ENCODE results near the gene SLAIN1. TPM values are rescaled to one million over a fixed set of nuclear protein-coding genes. Genes with fewer than 3 reads are reported as not detected.
"Not testable (repeated sequence)": the region's sequence is repeated elsewhere in the genome, so short reads cannot be mapped to it uniquely, and the experiment has no call there.

The SLAIN1 gene
- polyA plus RNA-seq (2011; rRNA removed), result 3.6 and 4.0 TPM in 2 replicates
- 0.65 and 0.80 TPM in 2 replicates for polyA plus RNA-seq (2012; cell fraction: cytosol; rRNA removed)
- polyA plus RNA-seq (2012; cell fraction: nucleus; rRNA removed), result 0.48 and 0.50 TPM in 2 replicates
- 0.26 to 0.43 TPM (median 0.40 TPM) in 3 replicates for polyA plus RNA-seq (2017; fragmentation: RNase III; extraction: RNeasy Plus Mini Kit Qiagen cat#74134 plus additional on column Dnase treatment)
- polyA minus RNA-seq (2011; rRNA and poly(A)+ RNA removed), result 2.1 and 3.1 TPM in 2 replicates

- CTCF ChIA-PET, result no interaction called here
- WGBS (ENCODE audit: missing lambda C conversion rate), result 3% methylated on average over 6 of the region's 86 CpGs
- POLR2A ChIA-PET, result no interaction called here
- TF ChIP-seq RFX5 (IDR thresholded peaks at IDR 0.05) (no peak), POLR2A (IDR thresholded peaks at IDR 0.05; ENCODE audit: low read length) (peak; percentile 17; the same call in 1 of the 2 replicates), EP300 (IDR thresholded peaks at IDR 0.05) (no peak), FOSB (CRISPR knock-in tag; IDR thresholded peaks at IDR 0.05) (no peak)
- H3K27ac ChIP-seq, result peak within 1 kb of the TSS; percentile 57 to 74; a peak in 5 of 6 replicates
- ATAC-seq (peak; percentile 90), FAIRE-seq (no peak), DNase-seq (ENCODE audit: low read depth in 1 of 2, low spot score in 1 of 2) (peak; percentile 35 to 49)
- peak within 1 kb of the TSS; percentile 97 for H3K4me2 ChIP-seq
- H3K9me3 ChIP-seq, result no peaks in the 10 kb centered on the region
- peaks cover 10% of the 10 kb centered on the region; the same call in 1 of the 3 replicates for H3K4me1 ChIP-seq
- peak within 1 kb of the TSS; percentile 85 for H3K4me3 ChIP-seq
These were observed at the start of gene SLAIN1 for GRCh38 chr13:77697217-77698103. SLAIN1 (plus strand) TSS chr13:77697687; CDS start chr13:77697914, 227 bp downstream.

DNA sequence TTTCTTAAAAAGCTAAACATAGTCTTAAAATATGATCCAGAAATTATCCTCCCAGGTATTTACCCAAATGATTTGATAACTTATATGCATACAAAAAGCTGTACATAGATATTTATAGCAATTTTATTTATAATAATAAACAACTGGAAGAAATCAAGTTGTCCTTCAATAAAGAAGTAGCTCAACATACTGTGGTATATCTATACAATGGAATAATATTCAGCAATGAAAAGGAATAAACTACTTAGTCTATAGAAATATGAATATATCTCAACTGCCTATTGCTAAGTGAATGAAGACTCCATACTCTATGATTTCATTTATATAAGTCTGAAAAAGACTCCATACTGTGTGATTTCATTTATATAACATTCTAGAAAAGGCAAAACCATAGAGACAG lies 47.1 kb upstream of the SLAIN1 start:
- POLR2A ChIA-PET, result no interaction called here
- no peak for FAIRE-seq
- no peak for ATAC-seq

GRCh38 chr13:77653301-77653700 lies 44.2 kb upstream of the SLAIN1 start:
- FAIRE-seq, result no peak
- no peak overlapping the region for H3K4me2 ChIP-seq
- ChIA-PET CTCF (no interaction called here), POLR2A (no interaction called here)
- no peaks in the 10 kb centered on the region for H3K9me3 ChIP-seq
- WGBS (ENCODE audit: missing lambda C conversion rate), result 34% methylated on average over 2 of the region's 2 CpGs
- H3K4me1 ChIP-seq, result no peaks in the 10 kb centered on the region
- no peak for ATAC-seq
- TF ChIP-seq JUN (IDR thresholded peaks at IDR 0.05) (no peak), EHMT2 (IDR thresholded peaks at IDR 0.05; ENCODE audit: low read depth) (no peak), BHLHE40 (IDR thresholded peaks at IDR 0.05; ENCODE audit: low read depth, low read length) (no peak), CBX8 (IDR thresholded peaks at IDR 0.05) (no peak), TFCP2L1 (CRISPR knock-in tag; IDR thresholded peaks at IDR 0.05) (no peak), SREBF2 (IDR thresholded peaks at IDR 0.05) (no peak)
- no peak overlapping the region for H3K4me3 ChIP-seq
- no peak for DNase-seq (ENCODE audit: low read depth in 1 of 2, low spot score in 1 of 2)
- no peak overlapping the region for H3K27ac ChIP-seq

More for the DNA sequence above, 47.1 kb upstream of the SLAIN1 start:
- H3K27ac ChIP-seq, result no peak overlapping the region
- DNase-seq (ENCODE audit: low read depth in 1 of 2, low spot score in 1 of 2), result no peak
- no peak overlapping the region for H3K4me2 ChIP-seq
- H3K4me1 ChIP-seq, result no peaks in the 10 kb centered on the region
- CTCF ChIA-PET, result no interaction called here
- no peaks in the 10 kb centered on the region for H3K9me3 ChIP-seq
- TF ChIP-seq ESRRA (IDR thresholded peaks at IDR 0.05; ENCODE audit: borderline replicate concordance, low read length) (no peak), RCOR1 (IDR thresholded peaks at IDR 0.05; ENCODE audit: low read depth, low read length) (no peak), ZNF302 (CRISPR knock-in tag; IDR thresholded peaks at IDR 0.05) (no peak), ATOH8 (CRISPR knock-in tag; IDR thresholded peaks at IDR 0.05; ENCODE audit: low read depth) (no peak), PBX3 (IDR thresholded peaks at IDR 0.05) (no peak), CHD2 (IDR thresholded peaks at IDR 0.05; ENCODE audit: low read length, partially characterized antibody) (no peak), JUNB (IDR thresholded peaks at IDR 0.05) (no peak), NFE2L2 (conservative IDR thresholded peaks at IDR 0.05; ENCODE audit: low read length) (no peak), RARB (CRISPR knock-in tag; IDR thresholded peaks at IDR 0.05) (no peak), HEYL (CRISPR knock-in tag; IDR thresholded peaks at IDR 0.05) (no peak)
- TF ChIP-seq, protein P1, sequence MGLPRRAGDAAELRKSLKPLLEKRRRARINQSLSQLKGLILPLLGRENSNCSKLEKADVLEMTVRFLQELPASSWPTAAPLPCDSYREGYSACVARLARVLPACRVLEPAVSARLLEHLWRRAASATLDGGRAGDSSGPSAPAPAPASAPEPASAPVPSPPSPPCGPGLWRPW (IDR thresholded peaks at IDR 0.05), result no peak
- no peak overlapping the region for H3K4me3 ChIP-seq

DNA sequence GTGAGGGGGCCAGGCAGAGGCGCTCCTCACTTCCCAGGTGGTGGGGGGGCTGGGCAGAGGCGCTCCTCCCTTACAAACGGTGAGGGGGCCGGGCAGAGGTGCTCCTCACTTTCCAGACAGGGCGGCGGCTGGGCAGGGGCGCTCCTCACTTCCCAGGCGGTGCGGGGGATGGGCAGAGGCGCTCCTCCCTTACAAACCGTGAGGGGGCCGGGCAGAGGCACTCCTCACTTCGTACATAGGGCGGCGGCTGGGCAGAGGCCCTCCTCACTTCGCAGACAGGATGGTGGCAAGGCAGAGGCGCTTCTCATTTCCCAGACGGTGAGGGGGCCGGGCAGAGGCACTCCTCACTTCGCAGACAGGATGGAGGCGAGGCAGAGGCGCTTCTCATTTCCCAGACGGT lies 37.5 kb upstream of the SLAIN1 start:
- POLR2A ChIA-PET; H3K4me1 ChIP-seq; ATAC-seq; H3K4me2 ChIP-seq; DNase-seq (ENCODE audit: low read depth in 1 of 2, low spot score in 1 of 2); H3K4me3 ChIP-seq; FAIRE-seq; H3K9me3 ChIP-seq; H3K27ac ChIP-seq; CTCF ChIA-PET: not testable (repeated sequence)
- WGBS (ENCODE audit: missing lambda C conversion rate), result no CpG with 5 or more reads among the region's 23 CpGs

All from A549 (cell line).